Activated CD4-positive, CD25-positive, alpha-beta regulatory T cell treated with anti-CD3 and anti-CD28 coated beads, Interleukin-2, amount 50 U/mL, for 72 hours (primary cell): ENCODE data around the gene SRD5A1.

Experiments
- DNase-seq: peaks from one replicate; pipeline ENCODE4 v3.0.0; 2021

Gene SRD5A1

GRCh38 chr5:6604946-6605345 is 28.3 kb upstream of the SRD5A1 start:
- DNase-seq, result no peak

DNA sequence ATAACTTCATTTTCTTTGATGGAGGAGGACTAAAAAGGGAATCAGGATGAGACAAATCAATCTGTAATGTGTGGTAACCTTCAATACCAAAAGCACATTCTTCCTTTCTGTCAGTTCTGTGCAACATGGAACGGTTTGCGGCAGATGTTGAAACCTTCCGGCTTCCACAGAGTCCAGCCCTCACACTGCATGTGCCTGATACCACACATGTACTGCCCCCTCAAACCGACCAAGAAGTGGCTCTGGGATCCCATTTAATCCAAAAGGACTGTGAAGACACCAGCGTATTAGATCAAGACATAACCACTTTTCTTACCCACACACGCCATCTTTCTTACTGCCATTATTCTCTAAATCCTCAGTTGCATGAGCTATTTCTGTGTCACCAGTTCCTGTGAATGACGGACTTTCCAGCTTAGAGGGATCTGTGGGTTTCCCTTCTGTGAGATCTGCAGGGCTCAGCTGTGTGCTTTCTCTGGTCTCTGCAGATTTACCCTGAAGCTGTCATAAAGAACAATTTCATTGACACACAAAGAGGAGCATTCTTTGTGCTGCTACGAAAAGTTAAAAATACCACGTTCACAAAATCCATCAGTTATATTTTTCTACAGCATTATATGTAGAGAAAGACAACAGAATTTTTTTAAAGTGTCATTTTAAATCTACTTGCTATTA is 26.2 kb upstream of the SRD5A1 start:
- no peak for DNase-seq

GRCh38 chr5:6607559-6607936 is 25.7 kb upstream of the SRD5A1 start:
- DNase-seq, result no peak

GRCh38 chr5:6608016-6608415 is 25.2 kb upstream of the SRD5A1 start:
- no peak for DNase-seq

DNA sequence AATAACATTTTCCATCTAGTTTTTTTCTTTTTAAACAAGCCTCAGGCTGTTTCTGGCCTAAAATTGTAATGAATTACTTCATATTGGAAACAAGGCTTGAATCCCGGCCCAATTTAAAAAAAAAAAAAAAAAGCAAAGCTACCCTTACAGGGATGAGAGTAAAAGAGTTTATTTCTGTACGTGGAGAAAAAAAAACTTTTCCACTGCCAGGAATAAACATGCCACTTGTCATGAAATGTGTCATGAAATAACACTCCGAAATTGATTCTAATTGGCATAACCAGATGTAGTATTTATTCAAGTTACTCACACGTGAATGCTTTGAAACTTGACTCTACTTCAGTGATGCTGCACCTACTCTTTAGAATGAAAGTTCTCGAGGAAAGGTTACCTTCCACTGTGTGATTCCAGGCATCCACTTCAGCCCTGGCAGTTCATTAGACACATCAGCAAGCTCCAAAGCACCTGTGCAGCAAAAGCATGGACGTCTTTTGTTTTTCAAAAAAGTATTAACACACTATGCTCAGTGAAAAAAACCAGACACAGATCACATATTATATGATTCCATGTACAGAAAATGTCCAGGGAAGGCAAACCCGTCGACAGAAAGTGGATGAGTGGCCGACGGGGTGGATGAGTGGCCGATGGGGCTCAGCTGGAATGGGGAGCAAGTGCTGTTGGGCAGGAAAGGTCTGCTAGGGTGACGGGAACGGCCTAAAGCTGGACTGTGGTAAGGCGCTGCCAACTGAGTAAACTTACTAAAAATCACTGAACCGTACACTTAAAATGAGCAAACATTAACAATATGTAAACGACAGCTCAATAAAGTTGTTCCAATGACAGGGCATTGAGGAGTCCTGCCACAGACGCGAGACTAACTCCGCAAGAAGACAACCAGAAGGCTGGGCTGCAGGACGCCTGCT is 21.6 kb upstream of the SRD5A1 start:
- DNase-seq, result no peak

- DNase-seq, result no peak
Observed at GRCh38 chr5:6615034-6615815, 18.0 kb upstream of the SRD5A1 start.

DNA sequence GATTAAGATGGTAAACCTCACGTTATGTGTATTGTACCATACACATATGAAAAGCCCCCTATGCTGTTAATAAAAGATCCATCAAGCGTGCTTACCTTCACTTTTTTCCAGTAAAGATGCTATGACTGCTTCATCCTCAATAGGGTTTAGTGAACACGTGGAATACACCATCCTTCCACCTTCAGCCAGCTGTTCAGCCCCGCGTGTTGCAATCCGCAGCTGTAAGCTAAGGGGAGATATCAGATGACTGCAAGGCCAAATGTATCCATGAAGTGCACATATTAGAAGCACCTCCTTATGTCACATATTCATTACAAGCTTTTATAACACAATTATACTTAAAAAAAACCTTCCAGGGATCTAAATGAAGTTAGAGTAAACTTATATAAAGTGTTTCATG is 16.6 kb upstream of the SRD5A1 start:
- no peak for DNase-seq

DNA sequence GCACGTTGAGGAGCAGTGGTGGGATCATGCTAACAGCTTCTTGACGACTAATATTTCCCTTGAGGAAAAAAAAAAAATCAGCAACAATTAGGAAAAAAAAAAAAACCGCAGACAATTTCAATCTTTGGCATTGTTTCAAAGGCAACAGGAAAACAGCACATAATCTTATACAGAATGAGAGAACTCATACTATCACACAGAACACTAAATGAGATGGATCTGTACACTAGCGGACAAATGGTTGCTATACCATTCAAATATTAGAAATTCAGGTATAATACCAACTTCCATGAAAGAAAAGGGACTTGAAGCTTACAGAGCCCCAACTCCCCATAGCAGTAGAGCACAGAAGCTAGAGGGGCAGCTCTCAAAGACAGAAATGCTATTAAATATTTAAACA is 10.0 kb upstream of the SRD5A1 start:
- DNase-seq, result no peak

DNA sequence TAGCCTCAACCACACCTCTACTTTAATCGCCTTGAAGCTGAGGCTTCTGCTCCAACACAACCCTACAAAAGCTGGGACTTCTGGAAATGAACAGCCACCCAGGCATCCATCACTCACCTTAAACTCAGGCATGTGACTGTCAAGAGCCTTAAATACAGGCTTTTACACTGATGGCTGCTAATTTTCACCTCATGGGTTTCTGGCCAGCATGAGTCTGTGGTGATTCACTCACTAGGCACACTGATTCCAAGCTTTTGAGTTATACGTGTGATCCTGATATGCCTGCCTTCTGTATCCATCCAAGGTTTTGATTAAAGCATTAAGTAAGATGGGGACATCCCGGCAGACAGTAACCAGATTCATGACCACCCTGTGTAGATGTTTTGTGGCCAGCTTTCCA is 9.3 kb upstream of the SRD5A1 start:
- no peak for DNase-seq

DNA sequence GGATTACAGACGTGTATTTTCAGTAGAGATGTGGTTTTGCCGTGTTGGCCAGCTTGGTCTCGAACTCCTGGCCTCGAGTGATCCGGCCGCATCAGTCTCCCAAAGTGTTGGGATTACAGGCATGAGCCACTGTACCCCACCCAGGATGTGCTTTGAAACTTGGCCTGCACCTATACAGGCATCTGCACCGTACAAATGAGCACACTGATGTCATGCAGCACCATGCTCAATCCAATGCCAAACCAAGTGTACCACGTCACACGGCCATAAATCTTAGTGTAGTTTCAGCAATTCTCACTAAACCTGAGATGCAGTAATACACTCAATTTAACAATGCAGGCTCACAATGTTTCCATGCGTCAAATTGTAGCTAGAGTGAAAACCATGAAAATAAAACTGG is 6.7 kb upstream of the SRD5A1 start:
- DNase-seq, result no peak

DNA sequence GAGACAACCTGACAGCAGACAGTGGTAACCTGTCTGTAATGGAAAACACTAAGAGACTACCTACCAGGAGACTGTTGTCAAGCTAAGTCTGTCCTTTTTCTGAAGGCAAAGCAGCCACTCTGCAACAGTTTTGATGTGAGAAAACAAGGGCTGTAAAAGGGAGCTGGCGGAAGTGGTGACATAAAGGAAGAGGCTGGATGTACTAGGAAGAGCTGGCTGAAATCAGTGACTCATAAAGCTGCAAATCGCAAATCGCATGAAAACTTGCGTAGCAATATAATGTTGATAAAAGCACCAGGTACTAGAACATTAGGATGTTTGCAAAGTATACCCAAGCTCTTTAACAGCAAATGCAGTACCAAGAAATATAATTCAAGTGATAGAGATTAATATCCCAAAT is 1.8 kb upstream of the SRD5A1 start:
- no peak for DNase-seq

DNA sequence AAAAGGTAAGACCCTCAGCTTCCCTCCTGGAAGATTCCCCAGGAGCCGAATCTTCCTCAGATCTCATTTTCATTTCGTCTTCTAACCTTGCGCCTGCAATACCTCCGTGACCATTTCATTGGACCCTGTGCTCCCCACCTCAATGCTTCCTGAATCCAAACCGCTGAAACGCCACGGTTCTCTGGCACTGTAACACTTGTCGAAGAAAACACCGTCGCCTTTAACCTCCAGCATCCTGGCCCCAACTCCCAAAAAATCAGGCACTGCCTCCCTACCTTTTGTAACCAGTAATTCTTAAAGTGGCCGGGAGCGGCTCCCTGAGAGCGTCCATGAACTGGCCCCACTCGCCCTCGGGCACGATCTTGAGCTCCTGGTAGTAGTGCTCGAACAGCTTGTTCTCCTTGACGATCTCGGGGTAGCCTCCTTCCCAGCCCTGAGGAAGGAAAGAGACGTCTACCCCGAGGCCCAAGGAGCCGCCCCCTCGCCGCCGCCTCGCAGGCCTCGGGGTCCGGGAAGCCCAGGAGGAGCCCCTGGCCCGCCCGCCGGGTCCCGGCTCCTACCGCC is 834 bp upstream of the SRD5A1 start:
- DNase-seq, result no peak

DNA sequence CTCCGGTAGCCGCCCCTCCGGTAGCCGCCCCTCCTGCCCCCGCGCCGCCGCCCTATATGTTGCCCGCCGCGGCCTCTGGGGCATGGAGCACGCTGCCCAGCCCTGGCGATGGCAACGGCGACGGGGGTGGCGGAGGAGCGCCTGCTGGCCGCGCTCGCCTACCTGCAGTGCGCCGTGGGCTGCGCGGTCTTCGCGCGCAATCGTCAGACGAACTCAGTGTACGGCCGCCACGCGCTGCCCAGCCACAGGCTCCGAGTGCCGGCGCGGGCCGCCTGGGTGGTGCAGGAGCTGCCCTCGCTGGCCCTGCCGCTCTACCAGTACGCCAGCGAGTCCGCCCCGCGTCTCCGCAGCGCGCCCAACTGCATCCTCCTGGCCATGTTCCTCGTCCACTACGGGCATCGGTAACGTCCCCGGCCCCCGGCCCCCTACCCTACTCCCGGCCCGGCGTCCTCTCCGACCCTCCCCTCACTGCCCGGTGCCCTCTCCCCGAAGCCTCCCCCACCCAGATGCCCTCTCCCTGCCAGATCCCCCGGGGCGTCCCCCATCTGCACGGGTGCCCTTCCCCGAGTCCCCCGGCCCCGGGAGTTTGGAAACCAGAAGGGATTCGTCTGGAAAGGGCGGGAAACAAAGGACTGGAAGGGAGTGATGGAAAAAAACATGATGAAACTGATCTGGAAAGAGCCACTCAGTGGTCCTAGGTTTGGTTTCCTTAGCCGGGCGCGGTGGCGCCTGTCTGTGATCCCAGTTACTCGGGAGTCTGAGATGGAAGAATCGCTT is 417 bp downstream of the SRD5A1 start:
- no peak for DNase-seq

GRCh38 chr5:6634306-6634705 is 1.1 kb downstream of the SRD5A1 start:
- no peak for DNase-seq

DNA sequence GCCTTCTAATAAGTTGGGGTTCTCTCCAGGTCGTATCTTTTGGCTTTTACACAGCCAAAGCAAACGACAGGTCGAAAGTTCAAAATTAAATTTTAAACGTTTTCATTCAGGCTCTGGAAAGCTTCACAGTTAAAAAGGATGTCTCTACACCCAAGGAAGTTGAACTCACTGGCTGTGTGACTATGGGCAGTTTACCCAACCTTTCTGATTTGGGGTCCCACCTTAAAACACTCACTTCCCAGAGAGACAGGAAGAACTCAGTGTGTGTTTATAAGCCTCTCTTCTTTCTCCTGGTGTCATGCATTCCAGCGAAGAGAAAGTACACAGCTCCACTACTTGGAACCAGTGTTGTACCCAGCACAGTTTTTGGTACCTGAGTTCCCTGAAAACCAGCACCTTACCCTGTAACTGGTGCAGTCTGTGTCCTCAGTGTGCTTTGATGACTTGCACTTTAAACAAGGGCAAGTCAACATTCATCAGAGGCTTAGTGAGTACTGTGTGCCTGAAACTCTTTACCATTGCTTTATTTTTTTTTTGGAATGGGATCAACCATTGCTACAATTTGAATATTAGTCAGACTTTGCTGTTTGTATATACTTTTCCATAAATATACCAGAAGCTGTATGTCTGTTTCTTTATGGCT is 1.7 kb downstream of the SRD5A1 start:
- DNase-seq, result no peak

- no peak for DNase-seq
Observed at GRCh38 chr5:6636293-6636692, 3.1 kb downstream of the SRD5A1 start.

- DNase-seq, result no peak
Observed at GRCh38 chr5:6637022-6637421, 3.8 kb downstream of the SRD5A1 start.

GRCh38 chr5:6637590-6637989 is 4.3 kb downstream of the SRD5A1 start:
- DNase-seq, result no peak

- DNase-seq, result no peak
Observed at GRCh38 chr5:6638236-6638635, 5.0 kb downstream of the SRD5A1 start.

GRCh38 chr5:6642655-6643054 is 9.4 kb downstream of the SRD5A1 start:
- no peak for DNase-seq

GRCh38 chr5:6644794-6645241 is 11.6 kb downstream of the SRD5A1 start:
- no peak for DNase-seq
